Measurements from ENCODE around the gene MUC16. TPM values are rescaled to one million over a fixed set of nuclear protein-coding genes. Genes with fewer than 3 reads are reported as not detected.
A peak's percentile ranks its signal among the peaks of the same experiment; 100 is the strongest.
"Not testable (repeated sequence)": the region's sequence is repeated elsewhere in the genome, so short reads cannot be mapped to it uniquely, and the experiment has no call there.

MUC16 gene
- polyA plus RNA-seq: not detected

DNA sequence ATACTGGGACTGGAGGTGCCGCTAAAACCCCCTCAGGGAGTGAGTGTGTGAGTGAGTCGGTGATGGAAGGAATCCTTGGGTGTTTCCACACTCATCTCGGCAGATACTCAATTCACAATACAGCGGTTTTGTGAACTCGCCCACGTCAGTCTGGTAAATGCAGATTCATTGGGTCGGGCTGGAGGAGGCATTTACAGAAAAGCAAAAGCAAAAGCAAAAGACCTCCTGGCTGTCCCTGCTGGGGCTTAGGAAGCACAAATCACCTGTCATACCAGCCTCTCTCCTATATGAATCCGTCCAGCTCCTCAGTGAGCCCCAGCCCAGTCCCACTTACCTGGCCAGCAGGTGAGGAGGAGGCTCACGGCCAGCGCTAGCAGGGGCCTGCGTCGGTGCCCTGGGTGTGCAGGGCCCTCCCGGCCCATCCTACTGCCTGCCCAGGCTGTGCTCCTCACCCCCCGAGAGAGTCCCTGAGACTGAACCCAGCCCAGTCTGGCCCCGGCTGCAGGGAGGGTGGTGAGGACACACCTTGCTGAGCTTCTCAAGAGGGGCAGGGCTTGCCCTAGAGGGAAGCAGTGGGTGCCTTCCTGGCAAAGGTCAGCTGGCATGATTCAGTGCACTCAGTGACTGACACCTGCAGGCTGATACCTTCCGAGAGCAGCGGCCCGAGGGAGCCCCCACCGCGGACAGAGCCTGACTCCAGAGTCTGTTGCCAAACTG is at the start of gene MUC16:
MUC16 (minus strand) TSS at position 475 of the 717 bp plus-strand sequence.
- peak within 1 kb of the TSS in 2 of 3 donors; percentile 24 to 52 for H3K27ac Mint-ChIP-seq
- H3K4me3 Mint-ChIP-seq: peak within 1 kb of the TSS in 3 of 4 donors; percentile 70 to 97 (median 76)
- H3K27me3 Mint-ChIP-seq: peaks cover 1% of the 10 kb centered on the region
- H3K36me3 Mint-ChIP-seq: peaks cover 2% of the 10 kb centered on the region
- peaks cover 0 to 1% (median 0%) of the 10 kb centered on the region in 3 donors for H3K4me1 Mint-ChIP-seq
- H3K9me3 Mint-ChIP-seq: peaks cover 1 to 8% (median 5%) of the 10 kb centered on the region in 3 donors

DNA sequence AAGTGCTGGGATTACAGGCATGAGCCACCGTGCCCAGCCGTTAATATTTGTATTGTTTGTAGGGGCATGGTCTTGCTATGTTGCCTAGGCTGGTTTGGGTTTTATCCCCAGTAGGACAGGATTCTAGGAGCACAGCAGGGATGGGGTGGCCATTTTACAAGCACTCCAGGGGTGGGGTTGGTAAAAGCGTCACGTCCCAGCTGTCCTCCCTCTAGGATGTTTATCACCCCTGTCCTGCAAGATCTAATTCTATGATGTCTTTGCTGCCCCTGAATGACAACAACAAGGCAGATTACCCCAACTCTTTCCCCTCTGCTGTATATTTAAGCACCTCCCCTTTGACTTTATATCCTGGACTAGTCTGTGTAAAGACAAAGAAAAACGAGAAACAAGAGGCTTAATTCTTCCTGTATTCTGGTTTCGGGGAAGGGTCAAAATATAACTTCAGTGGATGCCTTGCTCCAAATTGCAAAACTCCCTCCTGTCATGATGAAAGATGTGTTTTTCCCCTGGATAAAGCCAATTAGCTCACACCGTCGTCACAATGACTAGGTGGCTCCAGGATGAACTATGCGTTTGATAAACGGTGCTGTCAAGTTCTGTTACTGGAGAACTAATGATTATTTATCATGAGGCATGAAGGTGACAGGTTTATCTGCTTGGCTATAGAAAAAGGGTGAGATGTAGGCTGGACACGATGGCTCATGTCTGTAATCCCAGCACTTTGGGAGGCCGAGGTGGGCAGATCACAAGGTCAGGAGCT is 48.9 kb upstream of the MUC16 start:
- Mint-ChIP-seq H3K27ac (no peak overlapping the region), H3K27me3 (peaks cover 1% of the 10 kb centered on the region), H3K9me3 (peaks cover 4 to 8% (median 6%) of the 10 kb centered on the region in 3 donors), H3K36me3 (peaks cover 1% of the 10 kb centered on the region), H3K4me1 (peaks cover 0 to 2% (median 0%) of the 10 kb centered on the region in 3 donors), H3K4me3 (no peak overlapping the region)

DNA sequence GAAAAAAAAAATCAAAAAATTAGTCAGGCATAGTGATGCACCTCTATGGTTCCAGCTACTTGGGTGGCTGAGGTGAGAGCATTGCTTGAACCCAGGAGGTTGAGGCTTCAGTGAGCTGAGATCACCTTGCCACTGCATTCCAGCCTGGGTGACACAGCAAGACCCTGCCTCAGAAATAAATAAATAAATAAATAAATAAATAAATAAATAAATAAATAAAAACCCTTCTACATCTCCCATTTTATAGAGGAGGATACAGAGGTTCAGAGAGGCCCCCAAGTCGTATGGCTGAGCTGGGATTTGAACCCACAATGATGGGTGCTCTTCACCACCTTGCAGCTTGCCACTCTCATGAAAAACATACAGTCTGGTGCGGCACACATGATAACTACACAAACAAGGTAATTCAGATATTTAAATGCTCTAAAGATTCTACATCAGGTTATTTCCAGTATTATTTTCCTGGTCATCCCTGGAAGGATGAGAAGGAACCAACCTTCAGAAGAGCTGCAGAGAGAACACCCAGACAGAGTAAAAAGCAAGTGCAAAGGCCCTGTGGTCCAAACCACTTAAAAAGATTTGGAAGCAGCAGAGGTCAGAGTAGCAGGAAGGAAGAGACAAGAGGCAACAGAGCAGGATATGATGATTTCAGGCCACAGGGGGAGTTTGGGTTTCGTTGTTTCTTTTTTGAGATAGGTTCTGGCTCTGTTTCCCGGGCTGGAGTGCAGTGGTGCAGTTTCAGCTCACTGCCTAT is 47.5 kb upstream of the MUC16 start:
- H3K9me3 Mint-ChIP-seq: peaks cover 4 to 11% (median 8%) of the 10 kb centered on the region in 3 donors
- peaks cover 1% of the 10 kb centered on the region for H3K27me3 Mint-ChIP-seq
- H3K4me1 Mint-ChIP-seq: peaks cover 0 to 2% (median 0%) of the 10 kb centered on the region in 3 donors
- peaks cover 1% of the 10 kb centered on the region for H3K36me3 Mint-ChIP-seq
- H3K4me3 Mint-ChIP-seq: no peak overlapping the region
- no peak overlapping the region for H3K27ac Mint-ChIP-seq

DNA sequence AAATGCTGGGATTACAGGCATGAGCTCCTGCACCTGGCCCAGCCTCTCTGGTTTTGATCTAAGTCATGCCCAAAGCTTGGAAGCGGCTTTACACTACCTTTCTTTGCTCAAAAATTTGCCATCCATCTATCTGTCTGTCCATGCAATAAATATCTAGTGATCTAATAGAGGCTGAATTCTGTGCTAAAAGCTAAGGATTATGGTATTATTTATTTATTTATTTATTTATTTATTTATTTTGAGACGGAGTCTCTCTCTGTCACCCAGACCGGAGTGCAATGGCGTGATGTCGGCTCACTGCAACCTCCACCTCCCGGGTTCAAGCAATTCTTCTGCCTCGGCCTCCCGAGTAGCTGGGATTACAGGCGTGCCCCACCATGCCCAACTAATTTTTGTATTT is 45.9 kb upstream of the MUC16 start:
- peaks cover 4 to 11% (median 8%) of the 10 kb centered on the region in 3 donors for H3K9me3 Mint-ChIP-seq
- not testable (repeated sequence) for H3K27ac Mint-ChIP-seq, H3K27me3 Mint-ChIP-seq, H3K4me3 Mint-ChIP-seq, H3K4me1 Mint-ChIP-seq, H3K36me3 Mint-ChIP-seq

DNA sequence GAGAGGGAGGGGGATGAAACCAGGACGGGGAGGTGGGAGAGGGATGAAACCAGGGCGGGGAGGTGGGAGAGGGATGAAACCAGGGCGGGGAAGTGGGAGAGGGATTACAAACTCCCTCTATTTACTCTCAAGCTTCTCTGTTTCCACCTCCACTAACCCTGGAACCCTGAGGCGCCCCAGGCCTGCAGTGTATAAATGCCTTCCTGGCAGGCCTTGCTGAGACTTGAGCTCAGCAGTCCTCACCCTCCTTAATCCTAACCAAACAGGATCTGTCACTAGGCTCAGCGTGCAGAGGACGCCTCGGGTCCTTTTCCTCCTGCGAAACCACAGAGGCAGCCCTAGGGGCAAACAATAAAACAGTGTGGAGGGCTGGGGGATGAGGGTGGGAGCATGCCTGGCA is 44.6 kb upstream of the MUC16 start:
- Mint-ChIP-seq H3K36me3 (peaks cover 1% of the 10 kb centered on the region), H3K4me1 (peaks cover 0 to 2% (median 0%) of the 10 kb centered on the region in 3 donors), H3K4me3 (no peak overlapping the region), H3K27ac (no peak overlapping the region), H3K27me3 (peaks cover 1% of the 10 kb centered on the region), H3K9me3 (peaks cover 4 to 11% (median 8%) of the 10 kb centered on the region in 3 donors)

DNA sequence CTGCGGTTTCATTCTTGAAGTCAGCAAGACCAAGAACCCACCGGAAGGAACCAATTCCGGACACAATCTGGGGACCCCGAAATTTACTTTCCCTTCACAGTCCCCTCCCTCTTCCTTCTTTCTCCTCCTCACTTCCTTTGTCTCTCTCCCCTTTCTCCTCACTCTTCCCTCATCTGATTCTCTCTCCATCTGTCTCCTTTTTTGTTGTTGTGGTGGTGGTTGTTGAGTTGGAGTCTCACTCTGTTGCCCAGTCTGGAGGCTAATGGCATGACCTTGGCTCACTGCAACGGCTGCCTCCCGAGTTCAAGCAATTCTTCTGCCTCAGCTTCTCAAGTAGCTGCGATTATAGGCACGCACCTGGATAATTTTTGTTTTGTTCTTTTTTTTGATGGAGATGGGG is 44.0 kb upstream of the MUC16 start:
- H3K4me1 Mint-ChIP-seq: peaks cover 0 to 2% (median 0%) of the 10 kb centered on the region in 3 donors
- H3K27me3 Mint-ChIP-seq: peaks cover 1% of the 10 kb centered on the region

DNA sequence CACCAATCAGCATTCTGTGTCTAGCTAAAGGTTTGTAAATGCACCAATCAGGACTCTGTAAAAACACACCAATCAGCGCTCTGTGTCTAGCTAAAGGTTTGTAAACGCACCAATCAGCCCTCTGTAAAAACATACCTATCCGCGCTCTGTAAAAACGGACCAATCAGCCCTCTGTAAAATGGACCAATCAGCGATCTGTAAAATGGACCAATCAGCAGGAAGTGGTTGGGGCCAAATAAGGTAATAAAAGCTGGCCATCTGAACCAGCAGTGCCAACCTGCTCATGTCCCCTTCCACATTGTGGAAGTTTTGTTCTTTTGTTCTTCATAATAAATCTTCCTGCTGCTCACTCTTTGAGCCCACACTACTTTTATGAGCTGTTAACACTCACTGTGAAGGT is 43.5 kb upstream of the MUC16 start:
- H3K4me3 Mint-ChIP-seq, H3K36me3 Mint-ChIP-seq, H3K27ac Mint-ChIP-seq, H3K27me3 Mint-ChIP-seq, H3K4me1 Mint-ChIP-seq: not testable (repeated sequence)
- H3K9me3 Mint-ChIP-seq: peaks cover 0 to 11% (median 8%) of the 10 kb centered on the region in 3 donors

More for the DNA sequence above, 44.0 kb upstream of the MUC16 start:
- Mint-ChIP-seq H3K4me3 (no peak overlapping the region), H3K36me3 (peaks cover 1% of the 10 kb centered on the region), H3K27ac (no peak overlapping the region), H3K9me3 (peaks cover 2 to 11% (median 8%) of the 10 kb centered on the region in 3 donors)

DNA sequence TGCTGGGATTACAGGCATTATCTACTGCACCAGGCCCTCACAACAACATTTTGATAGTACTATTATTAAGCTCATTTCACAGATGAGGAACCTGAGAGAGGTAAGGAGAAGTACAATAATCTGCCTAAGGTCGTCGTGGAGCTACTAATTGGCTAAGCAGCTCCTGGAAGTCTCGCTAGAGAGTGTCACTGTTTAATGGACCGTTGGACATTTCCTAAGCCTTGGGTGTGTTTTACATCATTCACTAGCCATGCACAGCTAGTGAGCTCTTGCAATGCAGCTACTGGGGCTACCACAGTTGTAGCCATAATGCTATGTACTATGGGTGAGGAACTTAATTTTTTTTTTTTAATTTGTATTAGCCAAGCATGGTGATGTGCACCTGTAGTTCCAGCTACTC is 42.7 kb upstream of the MUC16 start:
- Mint-ChIP-seq H3K36me3 (peaks cover 1% of the 10 kb centered on the region), H3K27me3 (peaks cover 1% of the 10 kb centered on the region), H3K27ac (no peak overlapping the region), H3K4me3 (no peak overlapping the region), H3K4me1 (peaks cover 0 to 2% (median 0%) of the 10 kb centered on the region in 3 donors), H3K9me3 (peaks cover 0 to 9% (median 7%) of the 10 kb centered on the region in 3 donors)

DNA sequence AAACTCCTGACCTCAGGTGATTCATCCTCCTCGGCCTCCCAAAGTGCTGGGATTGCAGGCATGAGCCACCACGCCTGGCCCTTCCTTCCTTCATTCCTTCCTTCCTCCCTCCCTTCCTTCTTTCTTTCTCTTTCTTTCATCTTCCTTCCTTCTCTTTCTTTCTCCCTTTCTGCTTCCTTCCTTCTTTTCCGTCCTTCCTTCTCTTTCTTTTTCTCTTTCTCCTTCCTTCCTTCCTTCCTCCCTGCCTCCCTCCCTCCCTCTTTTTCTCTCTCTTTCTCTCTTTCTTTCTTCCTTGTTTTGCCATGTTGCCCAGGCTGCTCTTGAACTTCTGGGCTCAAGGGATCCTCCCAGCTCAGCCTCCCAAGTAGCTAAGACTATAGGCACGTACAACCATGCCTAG is 36.5 kb upstream of the MUC16 start:
- H3K9me3 Mint-ChIP-seq: peaks cover 0 to 5% (median 2%) of the 10 kb centered on the region in 3 donors
- no peak overlapping the region for H3K27ac Mint-ChIP-seq
- H3K4me3 Mint-ChIP-seq: no peak overlapping the region
- no peaks in the 10 kb centered on the region for H3K4me1 Mint-ChIP-seq
- no peaks in the 10 kb centered on the region for H3K27me3 Mint-ChIP-seq
- H3K36me3 Mint-ChIP-seq: peaks cover 2% of the 10 kb centered on the region

DNA sequence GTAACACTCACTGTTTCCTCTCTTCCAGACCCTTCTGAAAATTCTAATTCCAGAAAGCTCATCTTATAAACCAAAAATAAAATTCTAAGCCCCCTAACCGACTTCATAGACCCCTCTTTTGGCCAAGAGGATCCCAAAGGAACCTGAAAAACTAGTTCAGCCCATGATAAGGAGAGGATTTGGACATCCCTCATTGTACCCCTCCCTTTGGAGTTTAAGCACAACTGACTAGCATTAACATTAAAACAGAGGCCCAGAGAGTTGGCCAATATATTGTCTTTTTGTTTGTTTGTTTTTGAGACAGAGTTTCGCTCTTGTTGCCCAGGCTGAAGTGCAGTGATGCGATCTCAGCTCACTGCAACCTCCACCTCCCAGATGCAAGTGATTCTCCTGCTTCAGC is 34.2 kb upstream of the MUC16 start:
- H3K27me3 Mint-ChIP-seq: no peaks in the 10 kb centered on the region
- H3K27ac Mint-ChIP-seq: no peak overlapping the region
- peaks cover 0 to 5% (median 2%) of the 10 kb centered on the region in 3 donors for H3K9me3 Mint-ChIP-seq
- no peaks in the 10 kb centered on the region for H3K4me1 Mint-ChIP-seq
- no peak overlapping the region for H3K4me3 Mint-ChIP-seq
- peaks cover 2% of the 10 kb centered on the region for H3K36me3 Mint-ChIP-seq

DNA sequence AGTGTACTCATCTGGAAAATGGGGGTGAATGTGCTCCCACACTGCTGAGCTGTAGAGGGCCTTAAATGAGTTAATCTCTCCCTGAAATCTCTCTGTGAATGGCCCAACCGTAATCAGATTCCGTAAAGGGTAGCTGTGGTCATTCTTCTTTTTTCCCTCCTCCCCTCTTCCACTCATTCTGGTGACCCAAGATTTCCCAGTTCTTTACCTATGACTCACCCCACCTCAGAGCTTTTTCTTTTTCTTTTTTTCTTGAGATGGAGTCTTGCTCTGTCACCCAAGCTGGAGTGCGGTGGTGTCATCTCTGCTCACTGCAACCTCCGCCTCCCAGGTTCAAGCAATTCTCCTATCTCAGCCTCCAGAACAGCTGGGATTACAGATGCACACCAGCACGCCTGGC is 33.3 kb upstream of the MUC16 start:
- Mint-ChIP-seq H3K9me3 (peaks cover 0 to 6% (median 2%) of the 10 kb centered on the region in 3 donors), H3K4me1 (no peaks in the 10 kb centered on the region), H3K27ac (no peak overlapping the region), H3K4me3 (no peak overlapping the region), H3K27me3 (no peaks in the 10 kb centered on the region), H3K36me3 (peaks cover 2% of the 10 kb centered on the region)

DNA sequence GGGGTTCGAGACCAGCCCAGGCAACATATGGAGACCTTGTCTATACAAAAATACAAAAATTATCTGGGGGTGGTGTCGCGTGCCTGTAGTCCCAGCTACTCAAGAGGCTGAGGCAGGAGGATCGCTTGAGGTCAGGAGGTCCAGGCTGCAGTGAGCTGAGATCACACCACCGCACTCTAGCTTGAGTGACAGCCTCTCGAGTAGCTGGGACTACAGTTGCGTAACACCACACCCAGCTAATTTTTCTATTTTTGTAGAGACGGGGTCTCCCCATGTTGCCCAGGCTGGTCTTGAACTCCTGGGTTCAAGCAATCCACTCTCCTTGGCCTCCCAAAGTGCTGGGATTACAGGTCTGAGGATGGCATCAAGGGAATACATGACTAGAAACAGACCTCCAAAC is 30.8 kb upstream of the MUC16 start:
- Mint-ChIP-seq H3K4me3 (no peak overlapping the region), H3K4me1 (no peaks in the 10 kb centered on the region), H3K9me3 (peaks cover 0 to 10% (median 1%) of the 10 kb centered on the region in 3 donors), H3K27me3 (peaks cover 1% of the 10 kb centered on the region), H3K27ac (no peak overlapping the region), H3K36me3 (peaks cover 2% of the 10 kb centered on the region)

DNA sequence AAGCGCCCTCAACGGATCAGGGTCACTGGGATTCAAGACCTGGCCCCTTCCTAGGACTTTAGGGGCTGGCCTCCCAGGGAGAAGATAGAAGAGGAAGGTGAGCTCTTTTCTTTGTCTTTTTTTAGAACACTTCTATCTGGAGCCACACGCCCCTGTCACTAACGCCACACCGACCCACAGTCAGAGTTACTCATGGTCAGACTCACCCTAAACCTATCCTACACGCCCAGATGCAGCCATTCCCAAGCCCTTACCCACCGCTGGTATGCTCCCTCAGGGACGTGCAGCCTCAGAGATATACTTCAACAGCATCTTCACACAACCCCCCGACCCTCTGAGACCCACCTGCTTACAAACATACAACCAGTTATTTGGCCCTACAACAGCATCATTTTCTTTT is 29.9 kb upstream of the MUC16 start:
- Mint-ChIP-seq H3K36me3 (peaks cover 1% of the 10 kb centered on the region), H3K9me3 (peaks cover 0 to 10% (median 0%) of the 10 kb centered on the region in 3 donors), H3K27ac (peak overlapping the region in 1 of 3 donors; percentile 12), H3K4me3 (peak overlapping the region in 1 of 4 donors; percentile 63), H3K27me3 (peaks cover 1% of the 10 kb centered on the region), H3K4me1 (no peaks in the 10 kb centered on the region)

DNA sequence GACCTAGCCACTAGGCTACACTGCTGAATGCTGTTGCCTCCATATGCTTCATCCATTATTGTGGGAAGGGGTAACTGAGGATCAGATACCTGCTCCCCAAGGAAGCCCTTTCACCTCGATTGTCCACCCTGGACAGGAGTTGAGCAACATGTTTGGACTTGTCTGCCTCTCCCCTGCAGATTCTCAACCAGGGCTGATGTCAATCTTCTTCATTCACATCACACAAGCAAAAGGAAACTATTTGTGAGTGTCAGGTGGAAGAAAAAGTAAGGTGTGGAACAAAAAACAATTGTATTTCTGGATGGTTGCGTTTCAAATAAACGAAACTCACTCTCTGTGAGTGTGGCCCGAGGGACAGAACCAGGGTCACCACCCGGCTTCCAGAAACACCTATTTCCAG is 29.5 kb upstream of the MUC16 start:
- Mint-ChIP-seq H3K4me3 (no peak overlapping the region), H3K27ac (no peak overlapping the region), H3K9me3 (peaks cover 0 to 10% (median 0%) of the 10 kb centered on the region in 3 donors), H3K27me3 (peaks cover 1% of the 10 kb centered on the region), H3K4me1 (no peaks in the 10 kb centered on the region), H3K36me3 (no peaks in the 10 kb centered on the region)
